GM19043 (cell line): ENCODE data around the gene GALNT2.

Experiments
- ATAC-seq: cut with Tn5 transposase; IDR thresholded peaks from one replicate; pipeline ENCODE4 v1.9.1; 2021; ENCODE audit warnings: low read depth; ENCODE audit not compliant: unreplicated experiment

GALNT2 gene

DNA sequence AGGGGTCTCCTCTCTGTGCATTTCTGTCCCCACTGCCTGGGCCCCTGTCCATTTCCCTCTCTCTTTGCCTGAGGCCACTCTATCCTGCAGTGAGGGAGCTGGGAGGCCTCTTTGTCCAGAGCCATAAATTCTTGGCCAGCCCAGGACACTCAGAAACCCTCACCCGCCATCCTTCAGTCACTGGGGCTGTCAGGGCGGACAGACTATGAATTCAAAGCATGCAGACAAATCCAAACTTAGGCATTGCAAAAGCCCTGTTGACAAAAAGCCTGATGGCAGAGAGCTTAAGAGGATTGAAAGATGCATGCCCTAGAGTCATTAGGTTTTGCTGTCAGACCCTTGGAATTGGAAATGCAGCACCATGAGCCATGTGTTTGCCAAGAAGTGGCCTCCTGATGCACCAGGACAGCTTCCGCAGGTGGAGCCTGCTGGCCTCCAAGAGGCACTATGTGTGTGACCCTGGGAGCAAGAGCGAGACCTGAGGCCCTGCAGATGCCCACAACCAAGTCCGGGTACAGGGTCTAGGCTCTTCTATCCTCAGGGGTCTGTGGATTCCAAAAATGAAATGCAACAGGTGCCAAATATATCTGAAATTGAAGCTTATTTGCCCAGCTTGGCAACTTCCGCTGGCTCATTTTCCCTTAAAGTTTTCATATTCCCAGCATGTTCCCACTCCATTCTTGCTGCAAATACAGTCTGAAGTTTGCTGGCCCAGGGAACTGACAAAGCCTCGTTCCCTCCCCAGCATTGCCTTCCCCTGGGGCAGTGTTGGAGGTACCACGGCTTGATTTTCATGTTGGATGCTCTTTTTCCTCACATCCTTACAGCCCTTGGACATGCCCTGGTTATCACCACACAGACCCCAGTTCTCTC lies 181.2 kb downstream of the GALNT2 start:
- ATAC-seq, result no peak

DNA sequence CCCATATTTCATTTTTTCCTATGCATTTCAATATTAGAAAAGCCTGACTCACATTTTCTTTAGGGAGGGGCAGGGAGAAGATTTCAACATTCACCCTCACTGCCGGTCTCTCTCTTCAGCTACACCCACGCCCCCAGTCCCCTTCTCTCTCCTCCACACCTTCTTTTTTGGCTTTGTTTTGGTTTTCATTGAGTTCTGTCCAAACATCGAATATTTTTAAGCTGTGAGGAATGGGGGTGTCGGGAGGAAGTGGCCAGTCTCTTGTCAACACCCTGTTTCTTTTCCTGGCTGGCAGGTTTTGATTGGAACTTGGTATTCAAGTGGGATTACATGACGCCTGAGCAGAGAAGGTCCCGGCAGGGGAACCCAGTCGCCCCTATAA lies 181.8 kb downstream of the GALNT2 start:
- no peak for ATAC-seq

DNA sequence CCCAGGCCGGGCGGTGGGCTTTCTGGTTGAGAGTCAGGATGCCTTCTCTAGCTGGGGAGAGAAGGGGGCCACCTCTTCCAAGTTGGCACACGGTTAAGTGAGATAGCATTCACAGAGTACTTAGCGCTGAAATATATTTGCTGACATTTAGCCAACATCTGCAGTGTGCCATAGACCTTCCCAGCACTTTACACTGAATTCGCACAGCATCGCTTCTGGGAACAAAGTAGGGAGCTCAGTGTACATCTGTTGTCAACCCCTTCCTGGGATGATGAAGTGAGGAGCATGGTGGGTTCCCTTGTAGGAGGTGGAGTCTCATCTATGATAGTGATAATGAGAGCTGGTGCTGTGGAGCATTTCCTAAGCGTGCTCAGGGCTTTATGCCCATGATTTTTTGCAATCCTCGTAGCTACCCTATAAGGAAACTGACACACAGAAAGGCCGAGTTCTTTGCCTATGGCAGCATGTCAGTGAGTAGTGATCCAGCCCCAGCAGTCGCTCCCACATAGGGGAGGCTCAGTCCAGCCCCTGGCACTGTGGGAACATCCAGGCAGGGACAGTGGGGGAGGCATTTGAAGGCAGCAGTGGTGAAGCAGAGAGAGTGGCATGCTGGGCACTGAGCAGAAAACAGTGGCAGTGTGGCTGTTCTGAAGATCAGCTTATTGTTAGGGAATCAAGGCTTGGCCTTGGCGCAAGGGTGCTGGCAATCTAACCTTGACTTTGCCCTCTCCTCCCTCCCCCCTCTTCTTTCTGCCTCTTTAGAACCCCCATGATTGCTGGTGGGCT lies 182.8 kb downstream of the GALNT2 start:
- no peak for ATAC-seq

DNA sequence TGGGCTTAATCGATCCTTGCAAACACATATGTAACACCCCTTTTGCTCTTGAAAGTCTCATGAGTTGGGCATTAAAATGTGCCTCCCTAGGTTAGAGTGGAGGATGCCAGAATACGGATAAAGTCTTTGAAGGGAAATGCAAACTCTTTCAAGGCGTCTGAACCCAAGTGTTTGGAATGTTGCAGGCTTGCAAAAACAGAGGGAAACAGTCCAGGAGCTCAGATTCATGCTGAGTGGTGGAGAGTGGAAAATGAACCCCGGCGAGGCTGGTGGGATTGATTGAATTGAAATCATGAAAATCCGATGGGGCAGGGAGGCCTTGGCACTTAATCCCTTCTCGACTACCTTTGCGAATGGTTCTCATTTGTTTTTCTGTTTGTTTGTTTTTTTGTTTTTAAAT lies 183.6 kb downstream of the GALNT2 start:
- ATAC-seq, result no peak

DNA sequence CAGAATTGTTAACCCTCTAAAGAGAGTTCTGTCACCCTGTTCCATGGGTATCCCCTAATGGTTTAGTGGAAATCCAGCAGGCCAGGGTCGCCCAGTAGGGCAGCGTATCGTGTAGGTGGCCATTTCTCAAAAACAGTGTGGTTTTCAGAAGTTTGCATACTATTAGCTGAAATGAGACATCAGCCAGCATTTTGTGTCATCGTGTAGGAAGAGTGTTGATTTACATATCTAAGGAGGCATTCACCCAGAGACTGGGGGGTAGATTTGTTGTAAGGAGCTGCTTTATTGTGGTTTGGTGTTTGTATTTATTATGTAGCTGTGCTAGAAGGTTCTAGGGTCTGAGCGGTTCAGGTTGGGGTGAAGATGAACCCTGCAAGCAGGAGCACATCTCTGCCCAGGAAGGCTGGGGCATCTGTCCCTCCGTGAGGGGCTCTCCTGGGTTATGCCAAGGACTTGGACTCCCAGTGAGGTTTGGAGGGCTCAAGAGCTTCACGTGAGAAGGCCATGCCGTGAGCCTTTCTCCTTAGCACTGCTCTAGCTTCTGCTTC lies 184.7 kb downstream of the GALNT2 start:
- ATAC-seq, result peak; percentile 59

DNA sequence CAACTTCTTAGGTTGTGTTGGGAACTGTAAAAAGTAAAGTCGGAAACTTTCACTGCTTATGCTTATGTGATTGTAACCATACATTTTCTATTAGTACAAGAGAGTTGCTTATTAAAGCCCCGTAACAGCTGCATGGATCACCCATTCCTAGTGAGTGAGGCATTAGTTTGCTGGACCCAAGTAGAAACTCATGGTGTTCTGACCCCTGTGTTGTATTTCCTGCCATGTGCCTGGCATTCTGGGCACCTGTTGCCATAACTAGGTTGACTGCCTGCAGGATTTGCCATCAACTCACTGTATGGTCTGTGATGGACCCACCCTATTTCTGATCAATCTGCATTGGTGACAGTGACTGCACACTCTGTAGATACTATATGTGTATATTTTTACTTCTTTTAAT lies 186.1 kb downstream of the GALNT2 start:
- no peak for ATAC-seq

DNA sequence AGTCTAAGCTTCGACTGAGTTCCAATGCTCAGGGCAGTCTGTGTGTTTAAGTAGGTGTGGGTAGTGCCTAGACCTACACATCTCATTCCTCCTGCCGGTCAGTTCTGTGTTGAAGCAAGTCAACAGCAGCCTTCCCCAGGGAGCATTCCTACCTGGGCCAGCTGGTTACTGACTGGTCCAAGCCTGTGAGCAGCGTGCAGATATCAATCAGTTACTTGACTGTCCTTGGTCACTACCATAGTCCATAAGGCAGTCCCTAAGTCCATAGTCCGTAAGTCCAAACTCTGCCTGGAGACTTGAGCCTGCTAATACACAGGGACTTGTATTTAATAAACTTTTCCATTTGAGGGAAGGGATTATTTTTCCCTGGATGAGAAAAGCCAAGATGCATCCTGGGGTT lies 187.2 kb downstream of the GALNT2 start:
- ATAC-seq, result no peak

DNA sequence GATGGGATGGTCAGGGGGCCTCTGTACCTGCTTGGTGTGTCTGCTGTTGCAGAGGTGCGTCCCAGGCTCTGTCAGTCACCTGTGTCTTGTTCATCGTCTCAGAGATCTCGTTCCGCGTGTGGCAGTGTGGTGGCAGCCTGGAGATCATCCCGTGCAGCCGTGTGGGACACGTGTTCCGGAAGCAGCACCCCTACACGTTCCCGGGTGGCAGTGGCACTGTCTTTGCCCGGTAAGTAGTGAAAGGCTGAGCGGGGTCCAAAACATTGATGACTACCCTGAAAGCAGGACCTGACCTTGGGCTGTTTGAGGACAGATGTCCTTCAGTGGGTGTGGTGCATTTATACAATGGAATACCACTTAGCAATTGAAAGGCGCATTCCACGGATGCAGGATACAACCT lies 188.1 kb downstream of the GALNT2 start:
- ATAC-seq, result no peak

DNA sequence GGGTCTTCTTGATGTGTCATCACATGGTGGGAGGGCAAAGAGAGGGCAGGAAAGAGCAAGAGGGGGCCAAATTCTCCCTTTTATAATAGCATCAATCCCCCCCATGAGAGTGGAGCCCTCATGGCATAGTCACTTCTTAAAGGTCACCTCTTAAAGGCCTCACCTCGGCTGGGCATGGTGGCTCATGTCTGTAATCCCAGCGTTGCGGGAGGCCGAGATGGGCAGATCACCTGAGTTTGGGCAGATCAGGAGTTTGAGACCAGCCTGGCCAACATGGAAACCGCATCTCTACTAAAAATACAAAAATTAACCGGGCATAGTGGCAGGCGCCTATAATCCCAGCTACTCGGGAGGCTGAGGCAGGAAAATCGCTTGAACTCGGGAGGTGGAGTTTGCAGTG lies 189.0 kb downstream of the GALNT2 start:
- no peak for ATAC-seq

DNA sequence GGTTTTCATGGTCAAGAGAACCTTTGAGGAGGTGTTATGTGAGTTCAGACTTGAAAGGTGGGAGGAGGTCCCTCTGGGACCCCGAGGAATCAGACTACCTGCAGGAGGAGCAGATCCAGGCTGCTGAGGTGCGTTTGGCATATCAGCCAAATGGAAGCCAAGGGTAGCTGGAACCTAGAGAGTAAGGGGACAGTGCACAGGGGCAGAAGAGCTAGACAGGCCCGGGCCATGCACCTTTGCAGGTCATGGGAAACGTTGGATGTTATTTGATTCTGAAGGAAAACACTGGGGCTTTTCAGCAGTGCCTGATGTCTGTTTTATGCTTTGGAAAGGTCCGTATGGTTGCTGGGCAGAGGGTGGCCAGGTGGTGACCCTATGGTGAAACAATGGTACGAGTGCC lies 189.9 kb downstream of the GALNT2 start:
- ATAC-seq, result no peak

DNA sequence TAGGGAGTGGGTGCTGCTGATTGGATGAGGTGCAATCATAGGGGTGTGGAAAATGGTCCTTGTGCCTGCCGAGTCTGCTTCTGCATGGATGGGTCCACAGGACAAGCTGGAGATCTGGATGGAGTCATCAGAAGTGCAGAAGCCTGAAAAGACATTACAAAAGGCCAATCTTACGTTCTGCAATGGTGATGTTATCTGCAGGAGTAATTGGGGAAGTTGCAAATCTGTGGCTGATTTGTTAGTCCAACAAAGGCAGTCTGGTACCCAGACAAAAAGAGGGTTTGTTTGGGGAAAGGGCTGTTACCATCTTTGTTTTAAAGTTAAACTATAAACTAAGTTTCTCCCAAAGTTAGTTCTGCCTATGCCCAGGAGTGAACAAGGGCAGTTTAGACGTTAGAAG lies 192.6 kb downstream of the GALNT2 start:
- ATAC-seq, result no peak

DNA sequence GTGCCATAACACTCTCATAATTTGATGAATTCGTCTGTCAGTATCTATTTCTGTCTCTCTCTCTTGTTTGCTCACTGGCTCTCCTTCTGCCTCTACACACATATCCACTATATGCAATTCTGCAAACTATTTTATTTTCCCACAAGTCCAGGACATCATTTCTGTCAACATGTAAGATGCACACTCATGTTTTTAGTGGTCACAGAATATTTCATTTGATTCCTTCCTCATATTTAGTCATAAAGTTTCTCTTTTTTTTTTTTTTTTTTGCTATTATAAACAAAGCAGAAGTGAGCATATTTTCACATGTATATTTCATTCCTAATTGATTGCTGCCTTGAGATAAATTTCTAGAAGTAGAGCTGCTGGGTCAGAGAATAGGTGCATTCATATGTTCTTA lies 193.8 kb downstream of the GALNT2 start:
- ATAC-seq, result no peak

DNA sequence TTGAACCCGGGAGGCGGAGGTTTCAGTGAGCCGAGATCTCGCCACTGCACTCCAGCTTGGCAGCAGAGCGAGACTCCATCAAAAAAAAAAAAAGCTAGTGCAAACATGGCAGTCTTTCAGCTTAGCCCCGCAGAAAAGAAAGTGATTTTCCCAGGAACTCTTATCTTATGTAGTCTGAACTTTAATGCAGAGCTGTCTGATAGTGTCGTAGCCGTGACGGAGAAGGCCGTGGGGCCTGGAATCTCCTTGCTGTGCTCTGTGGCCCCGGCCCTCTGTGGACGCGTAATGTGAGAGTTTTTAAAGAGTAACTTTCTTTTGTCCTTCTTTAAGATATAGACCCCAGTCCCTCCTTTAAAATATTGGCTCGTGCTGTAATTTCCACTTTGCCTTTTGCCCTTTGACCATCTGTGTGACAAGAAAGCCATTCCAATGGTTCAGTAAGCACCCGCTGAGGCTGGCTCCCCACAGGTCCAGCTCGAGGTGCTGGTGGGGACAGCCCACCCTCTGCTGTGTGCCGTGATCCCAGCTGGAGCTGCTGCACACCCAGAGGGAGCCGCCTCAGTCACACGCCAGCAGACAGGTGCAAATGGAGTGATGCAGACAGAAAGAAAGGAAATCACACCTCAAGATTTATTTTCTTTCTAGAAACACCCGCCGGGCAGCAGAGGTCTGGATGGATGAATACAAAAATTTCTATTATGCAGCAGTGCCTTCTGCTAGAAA lies 195.1 kb downstream of the GALNT2 start:
- no peak for ATAC-seq

DNA sequence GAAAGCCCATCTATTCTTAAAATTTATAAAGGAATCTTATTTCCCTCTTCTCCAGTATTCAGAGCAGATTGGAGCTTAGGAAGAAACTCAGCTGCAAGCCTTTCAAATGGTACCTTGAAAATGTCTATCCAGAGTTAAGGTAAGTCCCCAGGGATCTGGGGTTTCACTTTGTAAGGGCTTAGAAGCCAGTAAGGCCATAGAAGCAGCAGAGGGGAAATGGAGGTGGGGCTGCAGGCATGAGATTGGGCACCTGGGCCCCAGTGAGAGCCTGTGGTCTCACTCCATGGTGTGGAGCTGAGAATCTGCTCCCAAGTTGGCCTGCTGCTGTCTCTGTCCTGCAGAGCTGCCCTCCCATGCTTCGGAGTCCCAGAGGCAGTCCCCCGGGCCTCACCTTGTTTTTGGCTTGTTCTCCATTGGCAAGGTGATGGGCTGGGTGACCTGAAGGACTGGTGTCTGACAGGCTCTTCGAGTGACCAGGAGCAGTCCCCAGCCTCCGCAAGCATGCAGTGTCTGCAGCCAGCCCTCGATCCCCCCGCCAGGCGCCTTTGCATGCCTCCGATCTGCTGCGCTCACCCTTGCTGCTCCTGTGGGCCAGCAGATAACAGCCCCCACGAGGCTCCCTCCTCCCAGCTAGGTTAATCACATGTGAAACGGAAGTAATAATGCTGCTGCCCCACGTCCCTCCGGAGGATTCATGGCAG lies 196.0 kb downstream of the GALNT2 start:
- ATAC-seq, result no peak

DNA sequence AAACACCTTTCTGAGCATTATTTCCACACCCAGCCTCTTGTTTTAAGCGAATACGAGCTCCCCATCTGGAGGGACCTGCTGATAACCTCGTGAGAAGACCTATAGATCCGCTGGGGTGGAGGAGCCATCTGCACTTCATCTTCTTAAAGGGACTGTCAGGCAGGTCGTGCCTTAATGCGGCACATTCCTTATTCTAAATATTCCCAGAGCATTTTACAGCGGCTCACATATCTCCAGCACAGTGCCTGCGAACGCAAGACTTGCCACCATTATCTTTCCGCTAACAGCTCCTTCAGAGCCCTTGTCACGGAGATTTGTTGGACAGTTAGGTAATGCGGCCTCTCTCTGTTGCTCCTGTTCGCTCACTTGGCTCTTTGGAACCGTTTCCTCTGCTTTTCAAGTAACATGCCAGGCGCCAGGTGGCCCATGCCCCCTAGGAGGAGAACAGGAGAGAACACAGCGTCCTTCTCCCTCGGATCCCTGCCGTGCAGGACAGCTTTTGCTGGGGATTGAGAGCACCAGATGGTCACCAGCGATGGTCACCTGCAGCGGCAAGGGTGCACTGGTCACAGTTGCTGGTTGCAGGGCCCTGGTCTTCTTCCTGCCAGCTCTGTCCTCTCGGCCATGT lies 196.6 kb downstream of the GALNT2 start:
- no peak for ATAC-seq

DNA sequence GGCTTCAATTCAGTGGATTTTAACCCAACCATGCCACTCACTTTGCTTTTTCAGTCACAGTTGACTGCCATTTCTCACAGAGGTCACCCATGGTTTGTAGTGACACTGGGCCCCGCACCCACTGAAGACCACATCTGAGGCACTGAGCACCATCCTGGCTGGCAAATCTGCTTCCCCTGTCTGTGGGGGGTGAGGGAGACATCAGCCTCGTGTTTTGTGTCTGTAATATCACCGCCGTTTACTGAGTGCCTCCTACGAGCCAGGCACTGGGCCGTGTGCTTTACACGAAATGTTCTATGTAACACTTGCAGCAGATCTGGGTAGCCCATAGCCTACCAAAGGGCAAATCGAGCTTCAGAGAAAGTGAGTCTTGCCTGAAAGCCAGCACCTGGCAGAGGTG lies 197.3 kb downstream of the GALNT2 start:
- ATAC-seq, result no peak

DNA sequence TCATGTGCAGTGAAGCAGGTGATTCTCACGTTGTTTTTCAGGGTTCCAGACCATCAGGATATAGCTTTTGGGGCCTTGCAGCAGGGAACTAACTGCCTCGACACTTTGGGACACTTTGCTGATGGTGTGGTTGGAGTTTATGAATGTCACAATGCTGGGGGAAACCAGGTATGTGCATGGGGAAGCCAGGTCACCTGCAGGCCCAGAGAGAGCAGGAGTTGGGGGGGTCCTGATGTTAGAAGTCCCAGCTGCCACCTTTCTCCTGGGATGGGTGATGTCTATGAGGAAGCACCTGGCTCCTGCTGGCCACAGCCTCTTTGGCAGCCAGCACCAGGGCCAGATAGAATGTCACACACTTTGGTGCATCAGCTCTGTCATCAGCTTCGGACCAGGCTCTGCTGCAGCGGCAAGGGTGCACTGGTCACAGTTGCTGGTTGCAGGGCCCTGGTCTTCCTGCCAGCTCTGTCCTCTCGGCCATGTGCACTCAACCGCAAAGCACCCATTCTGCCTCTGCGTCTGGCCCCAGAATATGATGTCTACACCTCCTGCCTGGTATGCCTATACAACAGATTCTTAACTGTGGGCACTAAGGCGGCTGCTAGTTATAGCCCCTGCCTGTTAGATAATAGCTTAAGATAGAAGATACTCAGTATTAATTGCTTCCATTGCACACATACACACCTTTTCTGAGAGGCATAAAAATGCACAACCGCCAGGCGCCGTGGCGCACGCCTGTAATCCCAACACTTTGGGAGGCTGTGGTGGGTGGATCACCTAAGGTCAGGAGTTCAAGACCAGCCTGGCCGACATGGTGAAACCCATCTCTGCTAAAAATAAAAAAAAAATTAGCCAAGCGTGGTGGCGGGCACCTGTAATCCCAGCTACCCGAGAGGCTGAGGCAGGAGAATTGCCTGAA lies 198.4 kb downstream of the GALNT2 start:
- ATAC-seq, result no peak

DNA sequence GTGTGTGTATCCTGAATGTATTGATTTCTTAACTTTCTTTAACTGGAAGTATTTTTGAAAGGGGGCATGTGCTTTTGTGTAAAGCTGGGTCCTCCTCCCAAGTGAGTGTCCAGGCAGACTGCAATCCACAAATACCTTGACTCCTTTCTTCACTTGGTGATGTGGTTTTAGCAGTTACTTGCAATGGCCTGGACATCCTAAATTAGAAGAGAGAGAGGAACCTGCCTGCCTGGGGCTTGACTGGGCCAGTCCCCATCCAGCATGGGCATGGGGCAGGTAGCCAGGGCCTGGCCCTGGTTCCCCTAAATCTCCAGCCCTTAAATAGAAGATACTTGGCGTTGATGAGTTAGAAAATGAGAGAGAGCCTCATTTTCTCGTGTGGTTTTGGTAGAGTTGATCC lies 199.4 kb downstream of the GALNT2 start:
- ATAC-seq, result no peak
